ENCODE measurements around the gene CRYBG2. TPM values are rescaled to one million over a fixed set of nuclear protein-coding genes. Genes with fewer than 3 reads are reported as not detected.

CRYBG2 gene
- total RNA-seq, 3 donors from 2014 or later: 0.16 to 0.45 (median 0.30) TPM

DNA sequence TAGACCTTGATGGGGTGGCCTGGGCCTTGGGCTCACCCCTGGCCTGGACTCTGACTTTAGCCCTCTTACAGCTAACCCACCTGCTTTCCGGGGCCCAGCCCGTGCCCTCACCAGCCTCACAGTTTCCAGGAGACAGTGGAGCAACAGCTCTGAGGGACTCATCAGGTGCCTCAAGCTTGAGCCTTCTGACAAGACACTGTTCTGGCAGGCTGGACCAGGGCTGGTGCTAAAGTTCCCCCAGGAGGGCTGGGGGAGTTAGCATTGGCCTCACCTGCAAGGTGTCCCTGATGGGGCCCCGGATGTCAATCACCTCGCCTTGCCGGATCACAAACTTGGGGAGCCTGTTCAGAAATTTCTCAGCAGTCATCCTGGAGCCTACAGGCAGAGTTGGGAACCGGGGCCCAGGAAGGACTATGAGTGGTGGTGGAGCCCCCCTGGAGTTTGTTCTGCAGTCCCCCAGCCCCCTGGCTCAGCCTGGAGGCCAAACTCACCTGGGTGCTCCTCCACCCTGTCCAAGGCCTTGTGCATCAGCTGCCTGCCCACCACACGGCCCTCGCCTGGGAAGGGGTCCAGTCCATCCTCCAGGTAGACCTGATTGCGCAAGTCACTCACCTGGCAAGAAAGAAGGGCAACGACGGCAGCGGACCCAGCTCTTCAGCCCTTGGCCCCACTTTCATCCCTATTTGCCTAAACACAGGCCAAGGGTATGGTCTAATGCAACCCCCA is 69.9 kb downstream of the CRYBG2 start:
- no peaks in the 10 kb centered on the region for H3K9me3 Mint-ChIP-seq
- peak overlapping the region; percentile 73 for H3K4me3 Mint-ChIP-seq
- H3K27me3 Mint-ChIP-seq (ENCODE audit: low read depth): no peaks in the 10 kb centered on the region
- H3K36me3 Mint-ChIP-seq (ENCODE audit: insufficient read depth): peaks cover 24% of the 10 kb centered on the region
- H3K4me1 Mint-ChIP-seq (ENCODE audit: low read depth): peaks cover 87% of the 10 kb centered on the region
- ATAC-seq (no peak), DNase-seq (no peak)

DNA sequence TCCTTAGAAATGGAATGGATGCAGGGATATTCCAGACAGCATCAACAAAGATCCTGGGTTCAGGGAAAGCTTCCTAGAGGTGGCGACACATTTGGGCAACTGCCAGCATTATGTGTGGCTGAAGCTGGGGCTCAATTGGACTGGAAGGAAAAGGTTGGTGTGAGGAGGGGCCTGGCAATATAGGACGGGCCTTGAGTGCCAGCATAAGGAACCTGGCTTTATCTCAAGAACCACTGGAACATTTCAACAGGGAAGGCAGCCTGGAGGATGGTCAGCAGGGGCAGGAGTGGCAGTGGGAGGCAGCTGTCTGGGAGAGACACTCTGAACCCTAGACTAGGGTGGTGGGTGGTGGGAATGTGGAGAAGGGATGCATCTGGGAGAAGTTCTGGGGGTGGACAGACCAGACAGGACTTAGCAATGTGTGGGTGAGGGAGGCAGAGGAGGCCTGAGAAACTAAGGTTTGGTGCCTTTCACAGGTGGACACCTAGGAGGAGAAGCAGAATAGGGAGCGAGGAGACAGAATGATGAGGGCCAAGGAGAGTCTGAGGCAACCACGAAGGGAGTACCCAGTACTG is 70.6 kb downstream of the CRYBG2 start:
- Mint-ChIP-seq H3K36me3 (ENCODE audit: insufficient read depth) (peaks cover 26% of the 10 kb centered on the region), H3K27me3 (ENCODE audit: low read depth) (no peaks in the 10 kb centered on the region), H3K4me3 (peak overlapping the region; percentile 73), H3K4me1 (ENCODE audit: low read depth) (peaks cover 87% of the 10 kb centered on the region), H3K9me3 (no peaks in the 10 kb centered on the region)
- no peak for DNase-seq
- no peak for ATAC-seq

DNA sequence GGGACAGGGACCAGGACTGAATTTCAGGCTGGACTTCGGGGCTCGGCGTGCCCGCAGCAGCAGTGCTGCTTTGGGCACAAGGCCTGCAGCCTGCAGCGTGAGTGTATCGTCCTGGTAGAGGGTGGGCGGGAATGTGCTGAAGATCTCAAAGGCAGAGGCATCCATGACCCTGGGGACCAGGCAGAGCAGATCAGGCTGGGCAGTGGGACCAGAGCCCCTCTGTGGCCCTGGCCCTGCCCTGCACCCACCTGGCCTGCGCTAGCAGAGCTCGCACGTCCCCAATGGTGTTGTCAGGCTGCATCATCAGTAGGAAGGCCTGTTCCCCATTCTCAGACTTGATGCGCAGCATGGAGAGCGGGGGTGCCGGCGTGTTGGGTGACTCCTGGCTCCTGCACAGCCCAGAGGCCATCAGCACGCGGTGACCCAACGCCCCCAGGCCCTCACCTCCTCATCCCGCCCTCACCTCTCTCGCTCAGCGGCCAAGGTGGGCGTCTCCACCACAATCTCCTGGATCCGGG is 71.5 kb downstream of the CRYBG2 start:
- Mint-ChIP-seq H3K4me3 (peak overlapping the region; percentile 73), H3K4me1 (ENCODE audit: low read depth) (peaks cover 87% of the 10 kb centered on the region), H3K9me3 (no peaks in the 10 kb centered on the region), H3K27me3 (ENCODE audit: low read depth) (no peaks in the 10 kb centered on the region), H3K36me3 (ENCODE audit: insufficient read depth) (peaks cover 30% of the 10 kb centered on the region)
- ATAC-seq (no peak), DNase-seq (no peak)

DNA sequence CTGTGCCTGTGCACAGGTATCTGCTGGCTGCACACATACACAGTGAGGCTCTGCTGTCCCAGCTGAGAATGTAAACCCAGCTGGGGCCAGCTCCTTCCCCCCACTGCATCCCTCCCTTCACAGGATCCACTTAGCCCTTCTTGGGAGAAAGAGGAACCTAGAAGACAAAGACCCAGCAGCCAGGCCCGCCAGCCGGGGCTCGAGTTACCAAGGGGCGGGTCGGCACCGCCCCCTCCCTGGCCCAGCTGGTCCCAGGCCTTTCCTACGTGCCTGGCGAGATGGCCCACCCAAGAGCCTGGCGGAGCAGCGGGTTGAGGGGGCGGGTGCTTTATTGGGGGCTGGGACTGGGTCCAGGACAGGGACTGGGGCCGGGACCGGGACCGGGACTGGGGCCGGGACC is 72.0 kb downstream of the CRYBG2 start:
- no peaks in the 10 kb centered on the region for H3K9me3 Mint-ChIP-seq
- peak overlapping the region; percentile 88 for H3K4me3 Mint-ChIP-seq
- H3K36me3 Mint-ChIP-seq (ENCODE audit: insufficient read depth): peaks cover 33% of the 10 kb centered on the region
- DNase-seq (no peak), ATAC-seq (no peak)
- H3K4me1 Mint-ChIP-seq (ENCODE audit: low read depth): peaks cover 87% of the 10 kb centered on the region
- no peaks in the 10 kb centered on the region for H3K27me3 Mint-ChIP-seq (ENCODE audit: low read depth)

DNA sequence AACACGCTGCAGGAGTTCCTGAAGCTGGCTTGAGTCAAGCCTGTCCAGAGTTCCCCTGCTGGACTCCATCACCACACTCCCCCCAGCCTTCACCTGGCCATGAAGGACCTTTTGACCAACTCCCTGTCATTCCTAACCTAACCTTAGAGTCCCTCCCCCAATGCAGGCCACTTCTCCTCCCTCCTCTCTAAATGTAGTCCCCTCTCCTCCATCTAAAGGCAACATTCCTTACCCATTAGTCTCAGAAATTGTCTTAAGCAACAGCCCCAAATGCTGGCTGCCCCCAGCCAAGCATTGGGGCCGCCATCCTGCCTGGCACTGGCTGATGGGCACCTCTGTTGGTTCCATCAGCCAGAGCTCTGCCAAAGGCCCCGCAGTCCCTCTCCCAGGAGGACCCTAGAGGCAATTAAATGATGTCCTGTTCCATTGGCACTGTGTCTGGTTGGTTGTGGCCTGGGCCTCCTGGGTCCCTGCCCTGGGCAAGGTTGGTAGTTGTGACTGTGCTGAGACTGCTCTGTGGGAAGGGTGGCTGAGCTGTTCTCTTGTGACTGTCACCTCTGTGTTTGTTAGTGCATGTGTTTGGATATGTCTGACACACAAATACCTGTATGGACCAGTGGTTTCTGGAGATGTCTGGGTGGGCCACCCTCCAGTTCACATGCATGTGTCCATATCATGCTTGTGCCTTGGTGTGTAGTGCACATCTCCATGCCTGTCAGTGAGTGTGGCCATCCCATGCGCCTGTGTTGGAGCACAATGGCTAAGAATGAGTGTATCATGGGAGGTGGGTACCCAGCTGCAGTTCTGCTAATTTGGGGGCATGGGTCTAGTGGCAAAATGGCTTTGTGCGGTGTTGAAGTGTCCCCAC is 72.6 kb downstream of the CRYBG2 start:
- no peak for DNase-seq
- ATAC-seq: no peak
- peak overlapping the region; percentile 88 for H3K4me3 Mint-ChIP-seq

DNA sequence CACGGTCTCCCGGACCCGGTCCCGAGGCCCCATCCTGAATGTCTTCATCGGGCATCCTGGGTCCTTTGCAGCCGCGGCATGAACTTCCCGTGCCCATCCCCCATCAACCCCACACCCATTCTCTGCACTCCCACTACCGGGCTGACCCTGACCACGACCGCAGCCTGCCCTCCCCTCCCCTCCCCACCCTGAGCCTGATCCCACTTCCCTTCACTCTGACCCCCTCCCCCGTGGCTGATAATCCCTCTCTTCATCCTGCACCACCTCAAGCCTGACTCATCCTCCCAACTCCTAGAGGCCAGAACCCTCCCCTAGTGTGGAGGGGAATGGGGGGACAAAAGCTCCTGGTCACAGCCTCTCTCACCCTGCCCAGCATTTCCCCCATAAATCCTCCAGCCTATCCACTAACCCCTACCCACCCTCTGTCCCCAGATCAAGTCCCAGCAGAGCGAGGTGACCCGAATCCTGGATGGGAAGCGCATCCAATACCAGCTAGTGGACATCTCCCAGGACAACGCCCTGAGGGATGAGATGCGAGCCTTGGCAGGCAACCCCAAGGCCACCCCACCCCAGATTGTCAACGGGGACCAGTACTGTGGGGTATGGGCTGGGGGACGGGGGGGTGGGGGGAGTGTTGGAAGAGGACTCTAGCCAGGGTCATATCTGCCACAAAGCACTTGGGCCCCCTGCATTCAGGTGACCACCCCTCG is 73.4 kb downstream of the CRYBG2 start:
- Mint-ChIP-seq H3K4me3 (peak overlapping the region; percentile 88), H3K9me3 (no peaks in the 10 kb centered on the region), H3K36me3 (ENCODE audit: insufficient read depth) (peaks cover 39% of the 10 kb centered on the region), H3K27me3 (ENCODE audit: low read depth) (no peaks in the 10 kb centered on the region), H3K4me1 (ENCODE audit: low read depth) (peaks cover 88% of the 10 kb centered on the region)
- DNase-seq: no peak
- no peak for ATAC-seq

More for the DNA sequence above, 72.6 kb downstream of the CRYBG2 start:
- peaks cover 38% of the 10 kb centered on the region for H3K36me3 Mint-ChIP-seq (ENCODE audit: insufficient read depth)
- H3K27me3 Mint-ChIP-seq (ENCODE audit: low read depth): no peaks in the 10 kb centered on the region
- H3K4me1 Mint-ChIP-seq (ENCODE audit: low read depth): peaks cover 88% of the 10 kb centered on the region
- H3K9me3 Mint-ChIP-seq: no peaks in the 10 kb centered on the region

DNA sequence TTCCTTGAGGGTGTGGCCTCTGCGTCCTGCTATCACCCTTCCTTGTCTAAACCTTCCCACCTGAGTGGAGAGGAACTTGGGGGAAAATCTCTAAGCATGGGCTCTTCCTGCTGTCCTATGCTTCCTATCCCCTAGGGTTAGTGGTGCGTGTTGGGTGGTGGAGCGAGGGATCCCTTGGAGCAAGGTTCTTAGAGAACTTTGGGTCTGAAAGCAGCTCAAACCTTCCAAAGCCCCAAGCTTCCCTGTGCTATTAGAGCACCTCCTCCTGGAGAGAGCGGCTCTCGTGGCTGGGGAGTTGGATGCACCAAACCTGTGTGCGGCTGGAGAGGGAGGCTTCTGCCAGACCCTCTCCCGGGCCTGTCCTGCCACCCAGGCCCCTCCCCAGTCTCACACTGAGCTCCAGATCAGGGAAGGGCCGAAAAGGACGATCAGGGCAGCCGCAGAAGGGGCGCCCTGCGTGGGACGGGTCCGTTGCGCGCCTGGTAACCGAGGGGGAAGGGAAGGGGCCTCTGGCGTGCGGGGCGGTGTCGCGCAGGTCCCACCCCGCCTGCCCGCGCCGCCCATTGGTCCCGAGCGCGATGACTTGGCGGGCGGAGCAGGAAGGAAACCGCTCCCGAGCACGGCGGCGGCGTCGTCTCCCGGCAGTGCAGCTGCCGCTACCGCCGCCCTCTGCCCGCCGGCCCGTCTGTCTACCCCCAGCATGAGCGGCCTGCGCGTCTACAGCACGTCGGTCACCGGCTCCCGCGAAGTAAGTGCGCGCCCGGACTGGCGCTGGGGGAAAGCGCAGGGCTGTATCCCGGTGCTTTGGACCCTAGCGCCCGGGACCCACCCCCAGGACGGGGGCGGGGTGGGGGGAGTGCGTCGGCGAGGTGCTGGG is 74.2 kb downstream of the CRYBG2 start, which contains the start of gene SH3BGRL3:
TSS of gene SH3BGRL3 (plus strand) at position 631 of the 877 bp plus-strand sequence. CDS start at position 701, 70 bp downstream.
- DNase-seq (peak; percentile 76), ATAC-seq (peak; percentile 65 to 68)
- Mint-ChIP-seq H3K36me3 (ENCODE audit: insufficient read depth) (peaks cover 37% of the 10 kb centered on the region), H3K27me3 (ENCODE audit: low read depth) (no peaks in the 10 kb centered on the region), H3K4me3 (peak within 1 kb of the TSS; percentile 88), H3K4me1 (ENCODE audit: low read depth) (peaks cover 85% of the 10 kb centered on the region), H3K9me3 (no peaks in the 10 kb centered on the region)

DNA sequence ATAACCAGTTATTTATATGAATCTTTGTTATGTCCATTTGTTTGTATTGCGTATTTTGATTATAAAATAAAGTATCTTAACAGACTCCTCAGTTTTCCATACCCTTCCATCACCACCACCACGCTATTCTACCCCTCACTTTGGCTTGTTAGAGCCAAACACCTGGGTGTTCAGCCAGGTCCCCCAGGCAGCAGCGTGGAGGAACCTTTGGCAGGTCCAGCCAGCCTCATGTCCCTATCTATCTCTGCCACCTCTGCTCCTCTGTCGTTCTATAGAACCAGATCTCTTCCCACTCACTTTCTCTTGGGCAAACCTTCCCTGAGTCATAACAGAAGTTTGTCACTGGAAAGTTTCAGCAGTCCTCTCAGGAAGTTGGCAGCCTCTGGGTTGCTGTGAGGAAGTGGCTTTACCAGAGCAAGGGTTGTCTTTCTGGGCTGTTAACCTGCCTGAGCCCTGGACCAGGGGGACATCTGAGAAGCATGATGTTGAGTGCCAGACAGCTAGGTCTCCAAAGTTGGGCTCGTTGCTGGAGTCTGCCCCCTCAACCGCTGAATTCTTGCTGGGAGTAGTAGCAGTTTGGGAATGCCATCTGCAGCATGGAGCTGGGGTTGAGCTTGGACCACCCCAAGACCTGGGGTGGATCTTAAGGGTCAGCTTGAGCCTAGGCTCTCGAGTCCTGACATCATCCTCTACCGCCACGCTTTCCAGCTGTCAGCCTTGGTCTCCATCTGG is 75.0 kb downstream of the CRYBG2 start:
- peaks cover 81% of the 10 kb centered on the region for H3K4me1 Mint-ChIP-seq (ENCODE audit: low read depth)
- no peaks in the 10 kb centered on the region for H3K27me3 Mint-ChIP-seq (ENCODE audit: low read depth)
- DNase-seq (no peak), ATAC-seq (peak; percentile 9 to 14)
- no peaks in the 10 kb centered on the region for H3K9me3 Mint-ChIP-seq
- H3K4me3 Mint-ChIP-seq: peak overlapping the region; percentile 88
- peaks cover 38% of the 10 kb centered on the region for H3K36me3 Mint-ChIP-seq (ENCODE audit: insufficient read depth)

DNA sequence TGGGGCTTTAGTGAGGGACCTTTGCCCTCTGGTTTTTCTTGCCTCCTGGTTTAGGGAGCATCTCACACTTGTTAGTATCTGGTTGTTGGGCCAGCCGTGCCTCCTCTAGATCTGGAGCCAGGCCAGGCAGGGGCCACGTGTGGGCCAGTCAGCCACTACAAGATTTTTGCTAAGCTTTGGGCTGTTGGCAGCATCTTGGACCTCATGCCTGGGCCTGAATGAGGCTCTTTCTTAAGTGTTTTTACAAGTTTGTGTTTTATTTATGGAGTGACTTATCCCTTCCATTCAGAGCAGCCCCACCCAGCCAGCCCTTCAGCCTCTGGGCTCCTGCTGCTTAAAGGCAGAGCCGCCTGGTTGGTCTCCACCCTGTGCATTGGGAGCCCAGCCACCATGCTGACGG is 75.6 kb downstream of the CRYBG2 start:
- peaks cover 76% of the 10 kb centered on the region for H3K4me1 Mint-ChIP-seq (ENCODE audit: low read depth)
- DNase-seq: no peak
- H3K36me3 Mint-ChIP-seq (ENCODE audit: insufficient read depth): peaks cover 36% of the 10 kb centered on the region
- no peaks in the 10 kb centered on the region for H3K9me3 Mint-ChIP-seq
- ATAC-seq: no peak
- H3K27me3 Mint-ChIP-seq (ENCODE audit: low read depth): no peaks in the 10 kb centered on the region
- peak overlapping the region; percentile 88 for H3K4me3 Mint-ChIP-seq

DNA sequence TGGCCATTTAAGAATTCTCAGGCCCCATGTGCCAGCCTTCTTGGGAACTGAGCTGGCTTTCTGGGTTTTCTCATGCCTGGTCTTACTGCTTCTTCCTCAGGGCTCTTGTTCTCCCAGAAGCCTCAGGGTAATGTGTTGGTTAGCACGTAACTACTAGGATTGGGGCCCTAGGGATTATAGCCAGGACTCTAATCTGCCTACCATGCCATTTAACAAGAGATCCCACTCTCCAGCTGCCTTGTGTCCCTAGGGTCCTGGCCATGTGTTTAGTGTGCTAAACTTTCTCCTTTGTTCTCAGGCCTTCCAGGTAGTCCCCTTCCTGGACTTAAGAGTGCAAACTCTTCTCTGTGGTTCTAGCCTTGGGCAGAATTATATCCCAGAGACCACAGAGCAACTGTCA is 76.2 kb downstream of the CRYBG2 start:
- no peaks in the 10 kb centered on the region for H3K9me3 Mint-ChIP-seq
- peaks cover 35% of the 10 kb centered on the region for H3K36me3 Mint-ChIP-seq (ENCODE audit: insufficient read depth)
- no peak for DNase-seq
- no peaks in the 10 kb centered on the region for H3K27me3 Mint-ChIP-seq (ENCODE audit: low read depth)
- H3K4me1 Mint-ChIP-seq (ENCODE audit: low read depth): peaks cover 70% of the 10 kb centered on the region
- H3K4me3 Mint-ChIP-seq: no peak overlapping the region
- ATAC-seq: no peak

DNA sequence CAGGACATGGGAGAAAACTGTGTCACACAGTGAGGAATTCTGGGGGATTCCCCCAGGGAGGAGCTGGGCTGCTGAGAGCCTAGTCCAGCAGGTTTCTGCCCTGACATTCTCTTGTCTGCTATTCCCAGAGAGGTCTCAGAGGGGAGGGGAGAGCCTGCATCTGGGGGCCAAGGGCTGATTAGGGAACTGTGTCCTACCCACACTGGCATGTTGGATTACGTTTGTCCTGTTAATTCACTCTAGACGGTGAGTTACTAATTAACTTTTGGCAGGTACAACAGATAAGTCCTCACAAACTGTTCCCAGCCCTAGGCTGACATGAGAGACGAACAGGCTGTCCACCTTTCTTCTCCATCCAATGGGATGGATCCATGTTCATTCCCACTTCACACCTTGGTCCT is 76.7 kb downstream of the CRYBG2 start:
- H3K36me3 Mint-ChIP-seq (ENCODE audit: insufficient read depth): peaks cover 32% of the 10 kb centered on the region
- peaks cover 65% of the 10 kb centered on the region for H3K4me1 Mint-ChIP-seq (ENCODE audit: low read depth)
- ATAC-seq (no peak), DNase-seq (no peak)
- no peaks in the 10 kb centered on the region for H3K27me3 Mint-ChIP-seq (ENCODE audit: low read depth)
- no peak overlapping the region for H3K4me3 Mint-ChIP-seq
- H3K9me3 Mint-ChIP-seq: no peaks in the 10 kb centered on the region

DNA sequence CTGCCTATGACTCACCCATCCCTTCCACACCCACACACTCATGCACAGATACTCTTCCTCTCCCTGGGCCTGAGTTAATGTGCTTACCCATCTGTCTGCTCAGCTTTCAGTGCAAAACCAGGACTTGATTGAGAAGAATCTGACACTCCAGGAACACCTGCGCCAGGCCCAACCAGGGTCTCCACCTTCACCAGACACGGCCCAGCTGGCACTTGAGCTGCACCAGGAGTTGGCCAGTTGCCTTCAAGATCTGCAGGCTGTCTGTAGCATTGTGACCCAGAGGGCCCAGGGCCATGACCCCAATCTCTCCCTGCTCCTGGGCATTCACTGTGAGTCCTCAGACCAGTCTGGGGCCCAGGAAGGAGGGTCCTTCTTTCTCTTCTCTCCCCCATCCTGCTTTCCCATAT is 77.5 kb downstream of the CRYBG2 start:
- H3K9me3 Mint-ChIP-seq: no peaks in the 10 kb centered on the region
- H3K36me3 Mint-ChIP-seq (ENCODE audit: insufficient read depth): peaks cover 34% of the 10 kb centered on the region
- peaks cover 58% of the 10 kb centered on the region for H3K4me1 Mint-ChIP-seq (ENCODE audit: low read depth)
- no peak for DNase-seq
- peak overlapping the region; percentile 77 for H3K4me3 Mint-ChIP-seq
- H3K27me3 Mint-ChIP-seq (ENCODE audit: low read depth): no peaks in the 10 kb centered on the region
- no peak for ATAC-seq

All from activated T-cell treated with anti-CD3 and anti-CD28 coated beads, Interleukin-2, amount 50 U/mL, for 4 hours (primary cell).